ENCODE data around the gene NOTCH4. TPM values are rescaled to one million over a fixed set of nuclear protein-coding genes. Genes with fewer than 3 reads are reported as not detected.

The NOTCH4 gene
- total and polyA plus RNA-seq, 2 of the 4 experiments (the other 2 are of a cell fraction): 0.96 to 1.3 TPM

- H3K4me2 ChIP-seq (ENCODE audit: low read depth, low read length): peak overlapping the region; percentile 85
- ATAC-seq (ENCODE audit: low read depth): peak; percentile 1
- peak overlapping the region; percentile 68 for H3K18ac ChIP-seq (ENCODE audit: low read depth, low read length)
- no TSS peak for BruUV-seq (replicated peaks)
- peak overlapping the region; percentile 75 for H3K4me3 ChIP-seq (ENCODE audit: insufficient read depth, low read depth, low read length)
- H3K9me3 ChIP-seq (ENCODE audit: control insufficient read depth, insufficient read depth, low read length): no peaks in the 10 kb centered on the region
- H4K91ac ChIP-seq (ENCODE audit: insufficient read depth, low read depth, low read length): peak overlapping the region; percentile 96
- peaks cover 19% of the 10 kb centered on the region for H3K36me3 ChIP-seq (ENCODE audit: control insufficient read depth, insufficient read depth, low read length)
- peak overlapping the region; percentile 99 for H3K14ac ChIP-seq (replicated peaks; ENCODE audit: low read depth, low read length)
- peak overlapping the region; percentile 91 for H3K27ac ChIP-seq (ENCODE audit: insufficient read depth, low read length)
- H2BK20ac ChIP-seq (ENCODE audit: low read depth, low read length): 0 out of 2 replicates have a peak overlapping the region, but pooled peaks have one; percentile 1
- WGBS, 2 experiments (ENCODE audit: extremely low coverage in 2 of 2, insufficient read length in 1 of 2): 0% methylated on average over 1 of the region's 10 CpGs; no CpG with 5 or more reads in 1 of the 2 experiments
- H2BK120ac ChIP-seq (ENCODE audit: low read depth, low read length): peak overlapping the region; percentile 72
- H3K9ac ChIP-seq (ENCODE audit: low read depth, low read length): peak overlapping the region; percentile 99
- H4K20me1 ChIP-seq (ENCODE audit: insufficient read depth, low read length): no peaks in the 10 kb centered on the region
- peaks cover 19% of the 10 kb centered on the region for H3K9me1 ChIP-seq (ENCODE audit: insufficient read depth, low read length)
- peak overlapping the region; percentile 88 for H2AK9ac ChIP-seq (replicated peaks; ENCODE audit: low read depth, low read length, poor library complexity)
- peak overlapping the region; percentile 99 for H2AK5ac ChIP-seq (ENCODE audit: low read depth, low read length)
- peak overlapping the region; percentile 65 for H4K5ac ChIP-seq (ENCODE audit: low read depth, low read length)
- dilution Hi-C loops (cut with HindIII; ENCODE audit: low sequenced_read_pairs, unreplicated experiment) (no loop called here), intact Hi-C loops (cut with micrococcal nuclease) (loop anchor here (5.0 kb wide), 1 partner anchor 783 kb away; no protein-coding TSS in a partner anchor), in situ Hi-C loops (cut with MboI; ENCODE audit: low sequenced_read_pairs) (loop anchor here (25.0 kb wide), 1 partner anchor 773 kb away; the partner anchor contains the start of genes BRD2 and HLA-DMA)
- ChIA-PET CTCF (no interaction called here), POLR2A (ENCODE audit: unreplicated experiment) (interaction anchor here (1.8 kb wide), 1 partner anchor 12 kb away, joined by 5 read pairs; no protein-coding TSS in a partner anchor)
- H3K79me1 ChIP-seq (ENCODE audit: low read depth in 1 of 2, low read length in 2 of 2): peaks cover 21 to 65% of the 10 kb centered on the region in 2 experiments
- H3K56ac ChIP-seq (ENCODE audit: extremely low read depth, insufficient read depth, low read length): peak overlapping the region; percentile 98
- H3K27me3 ChIP-seq (ENCODE audit: control insufficient read depth, insufficient read depth, low read length): no peaks in the 10 kb centered on the region
- H3K23ac ChIP-seq (ENCODE audit: low read depth, low read length): peak overlapping the region; percentile 99
- H2BK5ac ChIP-seq (ENCODE audit: low read depth, low read length, poor library complexity, severe bottlenecking): peak overlapping the region; percentile 83
- peak overlapping the region; percentile 76 to 87 for H4K8ac ChIP-seq (ENCODE audit: low read depth in 2 of 2, low read length in 2 of 2)
- no peak for TF ChIP-seq CTCF (conservative IDR thresholded peaks at IDR 0.05; ENCODE audit: low read depth, low read length)
- no peak for TF ChIP-seq USF2 (IDR thresholded peaks at IDR 0.05; ENCODE audit: low read depth, low read length)
- TF ChIP-seq ELK1 (IDR thresholded peaks at IDR 0.05; ENCODE audit: borderline replicate concordance, low read depth, low read length): no peak
- no peak for TF ChIP-seq RCOR1 (IDR thresholded peaks at IDR 0.05; ENCODE audit: insufficient replicate concordance, low read length)
- no peak for TF ChIP-seq FOS (IDR thresholded peaks at IDR 0.05; ENCODE audit: low read depth, low read length)
- no peak for TF ChIP-seq NFE2L2 (IDR thresholded peaks at IDR 0.05; ENCODE audit: low read depth, low read length)
- TF ChIP-seq RAD21 (IDR thresholded peaks at IDR 0.05; ENCODE audit: low read length): no peak
- no peak for TF ChIP-seq BHLHE40 (IDR thresholded peaks at IDR 0.05; ENCODE audit: low read depth, low read length)
- no peak for TF ChIP-seq MAZ (IDR thresholded peaks at IDR 0.05; ENCODE audit: borderline replicate concordance, low read depth, low read length)
- TF ChIP-seq RFX5 (IDR thresholded peaks at IDR 0.05; ENCODE audit: low read depth, low read length): no peak
- TF ChIP-seq MXI1 (IDR thresholded peaks at IDR 0.05; ENCODE audit: borderline replicate concordance, low read depth, low read length): no peak
- TF ChIP-seq CHD1 (IDR thresholded peaks at IDR 0.05; ENCODE audit: low read depth, low read length): no peak
- TF ChIP-seq POLR2A (IDR thresholded peaks at IDR 0.05; ENCODE audit: low read depth, low read length): no peak
- no peak for TF ChIP-seq CEBPB (IDR thresholded peaks at IDR 0.05; ENCODE audit: low read depth, low read length)
- peak overlapping the region; percentile 67 for H2AFZ ChIP-seq (replicated peaks; ENCODE audit: low read length, poor library complexity)
- peak overlapping the region; percentile 97 for H3K4ac ChIP-seq (ENCODE audit: low read depth, low read length)
- H3K4me1 ChIP-seq (ENCODE audit: control insufficient read depth, insufficient read depth, low read length): peaks cover 12% of the 10 kb centered on the region
- H2BK15ac ChIP-seq (ENCODE audit: low read depth, low read length): peak overlapping the region; percentile 41; the same call in 1 of the 3 replicates
- DNase-seq: no peak
These were observed 34.7 kb downstream of the NOTCH4 start for GRCh38 chr6:32189069-32189741.
